Fibroblast of lung (primary cell): ENCODE results near the gene OR10H1. TPM values are rescaled to one million over a fixed set of nuclear protein-coding genes. Genes with fewer than 3 reads are reported as not detected.
"Not testable (repeated sequence)": the region's sequence is repeated elsewhere in the genome, so short reads cannot be mapped to it uniquely, and the experiment has no call there.

ENCODE experiments used
- DNase-seq, 2 donors: peaks; one replicate each; pipeline versions ENCODE4 v3.0.0 to v3.0.0-alpha.2; 2010; ENCODE audit warnings: low read depth in 2 of 2
- H2AFZ ChIP-seq: 2 replicates; pipeline ENCODE4 v1.5.1; 2012; ENCODE audit warnings: low read length, control low read depth, inconsistent platforms
- H3K27ac ChIP-seq: 2 replicates; pipeline ENCODE4 v1.5.1; 2011; ENCODE audit warnings: low read length, control low read depth; ENCODE audit not compliant: insufficient read depth
- H3K27me3 ChIP-seq: 2 replicates; pipeline ENCODE4 v1.5.1; 2011; ENCODE audit warnings: mild to moderate bottlenecking, low read length; ENCODE audit not compliant: control insufficient read depth, insufficient read depth
- H3K36me3 ChIP-seq: 2 replicates; pipeline ENCODE4 v1.5.1; 2011; ENCODE audit warnings: low read length; ENCODE audit not compliant: control insufficient read depth, insufficient read depth
- H3K4me1 ChIP-seq: 2 replicates; pipeline ENCODE4 v1.5.1; 2011; ENCODE audit warnings: low read length; ENCODE audit not compliant: control insufficient read depth, insufficient read depth; ENCODE audit errors: extremely low read depth
- H3K4me2 ChIP-seq: 2 replicates; pipeline ENCODE4 v1.5.1; 2011; ENCODE audit warnings: low read length, control low read depth; ENCODE audit not compliant: insufficient read depth; ENCODE audit errors: extremely low read depth
- H3K4me3 ChIP-seq, 4 experiments: fragments of 200-600 bp in 1 of 4; sonication (generic) in 1 of 4; replicated peaks in 1 of 4; 2 replicates each; pipeline ENCODE4 v1.5.1; 2011 to 2016; ENCODE audit warnings: low read length in 4 of 4, low read depth in 3 of 4, mild to moderate bottlenecking in 3 of 4, control low read depth in 2 of 4, inconsistent platforms in 1 of 4, mixed read lengths in 1 of 4; ENCODE audit not compliant: insufficient read depth in 1 of 4; ENCODE audit errors: control extremely low read depth in 1 of 4
- H3K79me2 ChIP-seq: 2 replicates; pipeline ENCODE4 v1.5.1; 2012; ENCODE audit warnings: mild to moderate bottlenecking, low read length, inconsistent platforms; ENCODE audit not compliant: control insufficient read depth, insufficient read depth
- H3K9ac ChIP-seq: 2 replicates; pipeline ENCODE4 v1.5.1; 2011; ENCODE audit warnings: mild to moderate bottlenecking, low read length, control low read depth; ENCODE audit not compliant: insufficient read depth
- H3K9me3 ChIP-seq: 2 replicates; pipeline ENCODE4 v1.5.1; 2012; ENCODE audit warnings: low read depth, low read length; ENCODE audit not compliant: control insufficient read depth, insufficient read depth
- H4K20me1 ChIP-seq: 2 replicates; pipeline ENCODE4 v1.5.1; 2011; ENCODE audit warnings: low read length; ENCODE audit not compliant: control insufficient read depth, insufficient read depth; ENCODE audit errors: extremely low read depth
- EZH2 ChIP-seq: IDR thresholded peaks from 2 replicates; pipeline ENCODE4 v1.5.1; 2012; ENCODE audit warnings: low read length, control low read depth, mild to moderate bottlenecking; ENCODE audit errors: missing control alignments
- polyA plus RNA-seq, 2 donors: library from polyadenylated mRNA; depleted of rRNA in 1 of 2; stranded (reverse) in 1 of 2; unstranded in 1 of 2; fragments of >200 nt; gene quantifications; 2 replicates each; pipeline ENCODE4 v1.2.1, GENCODE V29; 2011 to 2012; ENCODE audit warnings: missing spikeins in 1 of 2
- total RNA-seq: library from RNA; depleted of rRNA; stranded (reverse); fragments of >200 nt; gene quantifications from 2 replicates; pipeline ENCODE4 v1.2.1, GENCODE V29; 2014
- TF ChIP-seq, protein P1 (sequence below), 2 donors: IDR thresholded peaks in 1 of 2; conservative IDR thresholded peaks in 1 of 2; 1 replicate in 1 of 2; 2 replicates in 1 of 2; pipeline ENCODE4 v1.5.1; 2011 to 2012; ENCODE audit warnings: low read length in 2 of 2, control low read depth in 1 of 2, inconsistent platforms in 1 of 2, low read depth in 1 of 2, mild to moderate bottlenecking in 1 of 2

The OR10H1 gene
- total and polyA plus RNA-seq, 2 donors (not counting 1 experiment from before 2014, with no cell fraction given), result not detected

DNA sequence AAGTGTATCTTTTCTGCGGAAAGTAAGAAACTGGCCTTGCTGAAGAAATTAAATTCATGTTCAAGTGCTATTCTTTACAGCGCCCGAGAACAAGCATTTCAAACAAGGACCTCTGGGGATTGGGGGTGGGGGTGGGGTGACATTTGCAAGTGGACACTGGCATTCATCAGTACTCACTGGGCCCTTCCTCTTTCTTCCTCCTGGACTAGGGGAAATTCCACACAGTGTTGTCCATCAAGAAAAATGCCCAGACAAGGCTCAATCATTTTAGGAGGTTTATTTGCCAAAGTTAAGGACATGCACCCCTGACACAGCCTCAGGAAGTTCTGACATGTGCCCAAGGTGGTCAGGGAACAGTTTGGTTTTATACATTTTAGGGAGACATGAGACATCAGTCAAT, 22.9 kb upstream of the OR10H1 start:
- Histone ChIP-seq H3K9me3 (no peaks in the 10 kb centered on the region), H3K27me3 (no peaks in the 10 kb centered on the region), H3K4me1 (no peaks in the 10 kb centered on the region), H3K36me3 (no peaks in the 10 kb centered on the region), H2AFZ (no peak overlapping the region), H3K79me2 (no peaks in the 10 kb centered on the region), H3K9ac (no peak overlapping the region), H3K4me2 (no peak overlapping the region), H3K27ac (no peak overlapping the region), H3K4me3 (no peak overlapping the region), H4K20me1 (no peaks in the 10 kb centered on the region)
- TF ChIP-seq, protein P1, sequence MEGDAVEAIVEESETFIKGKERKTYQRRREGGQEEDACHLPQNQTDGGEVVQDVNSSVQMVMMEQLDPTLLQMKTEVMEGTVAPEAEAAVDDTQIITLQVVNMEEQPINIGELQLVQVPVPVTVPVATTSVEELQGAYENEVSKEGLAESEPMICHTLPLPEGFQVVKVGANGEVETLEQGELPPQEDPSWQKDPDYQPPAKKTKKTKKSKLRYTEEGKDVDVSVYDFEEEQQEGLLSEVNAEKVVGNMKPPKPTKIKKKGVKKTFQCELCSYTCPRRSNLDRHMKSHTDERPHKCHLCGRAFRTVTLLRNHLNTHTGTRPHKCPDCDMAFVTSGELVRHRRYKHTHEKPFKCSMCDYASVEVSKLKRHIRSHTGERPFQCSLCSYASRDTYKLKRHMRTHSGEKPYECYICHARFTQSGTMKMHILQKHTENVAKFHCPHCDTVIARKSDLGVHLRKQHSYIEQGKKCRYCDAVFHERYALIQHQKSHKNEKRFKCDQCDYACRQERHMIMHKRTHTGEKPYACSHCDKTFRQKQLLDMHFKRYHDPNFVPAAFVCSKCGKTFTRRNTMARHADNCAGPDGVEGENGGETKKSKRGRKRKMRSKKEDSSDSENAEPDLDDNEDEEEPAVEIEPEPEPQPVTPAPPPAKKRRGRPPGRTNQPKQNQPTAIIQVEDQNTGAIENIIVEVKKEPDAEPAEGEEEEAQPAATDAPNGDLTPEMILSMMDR (conservative IDR thresholded peaks at IDR 0.05 in 1 of 2, IDR thresholded peaks at IDR 0.05 in 1 of 2; ENCODE audit: low read depth in 1 of 2, low read length in 2 of 2), result no peak
- TF ChIP-seq EZH2, result no peak
- DNase-seq, result no peak

DNA sequence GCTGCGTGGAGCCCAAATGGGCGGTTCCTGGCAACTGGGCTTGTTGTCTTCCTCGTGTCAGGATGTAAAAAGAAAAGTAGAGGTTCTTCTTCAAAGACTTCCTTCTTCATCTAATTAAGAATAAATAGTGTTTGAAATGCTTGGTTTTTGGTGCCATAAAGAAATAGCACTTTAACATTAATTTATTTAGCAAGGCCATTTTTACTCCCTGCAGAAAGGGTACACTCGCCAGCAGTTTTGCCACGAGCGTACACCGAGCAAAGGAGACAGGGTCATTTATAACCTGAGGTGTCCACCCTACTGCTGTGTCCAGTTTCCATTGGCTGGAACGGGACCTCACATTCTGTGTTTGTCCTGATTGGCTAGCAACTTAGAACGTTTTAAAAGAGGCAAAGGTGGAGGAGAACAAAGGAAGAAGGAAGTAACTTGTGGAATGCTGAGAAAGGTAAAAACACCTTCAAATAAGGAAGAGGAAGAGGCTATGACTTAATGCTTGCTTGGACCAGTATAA, 21.8 kb upstream of the OR10H1 start:
- Histone ChIP-seq H3K9me3 (no peaks in the 10 kb centered on the region), H3K4me3 (peak overlapping the region; percentile 0 to 85 (median 71)), H3K79me2 (no peaks in the 10 kb centered on the region), H4K20me1 (no peaks in the 10 kb centered on the region), H3K9ac (no peak overlapping the region), H3K27me3 (no peaks in the 10 kb centered on the region), H2AFZ (peak overlapping the region; percentile 64), H3K4me1 (no peaks in the 10 kb centered on the region), H3K27ac (peak overlapping the region; percentile 83), H3K36me3 (no peaks in the 10 kb centered on the region), H3K4me2 (peak overlapping the region; percentile 90)
- TF ChIP-seq, protein P1 (conservative IDR thresholded peaks at IDR 0.05 in 1 of 2, IDR thresholded peaks at IDR 0.05 in 1 of 2; ENCODE audit: low read depth in 1 of 2, low read length in 2 of 2), result no peak
- TF ChIP-seq EZH2, result no peak
- no peak for DNase-seq

DNA sequence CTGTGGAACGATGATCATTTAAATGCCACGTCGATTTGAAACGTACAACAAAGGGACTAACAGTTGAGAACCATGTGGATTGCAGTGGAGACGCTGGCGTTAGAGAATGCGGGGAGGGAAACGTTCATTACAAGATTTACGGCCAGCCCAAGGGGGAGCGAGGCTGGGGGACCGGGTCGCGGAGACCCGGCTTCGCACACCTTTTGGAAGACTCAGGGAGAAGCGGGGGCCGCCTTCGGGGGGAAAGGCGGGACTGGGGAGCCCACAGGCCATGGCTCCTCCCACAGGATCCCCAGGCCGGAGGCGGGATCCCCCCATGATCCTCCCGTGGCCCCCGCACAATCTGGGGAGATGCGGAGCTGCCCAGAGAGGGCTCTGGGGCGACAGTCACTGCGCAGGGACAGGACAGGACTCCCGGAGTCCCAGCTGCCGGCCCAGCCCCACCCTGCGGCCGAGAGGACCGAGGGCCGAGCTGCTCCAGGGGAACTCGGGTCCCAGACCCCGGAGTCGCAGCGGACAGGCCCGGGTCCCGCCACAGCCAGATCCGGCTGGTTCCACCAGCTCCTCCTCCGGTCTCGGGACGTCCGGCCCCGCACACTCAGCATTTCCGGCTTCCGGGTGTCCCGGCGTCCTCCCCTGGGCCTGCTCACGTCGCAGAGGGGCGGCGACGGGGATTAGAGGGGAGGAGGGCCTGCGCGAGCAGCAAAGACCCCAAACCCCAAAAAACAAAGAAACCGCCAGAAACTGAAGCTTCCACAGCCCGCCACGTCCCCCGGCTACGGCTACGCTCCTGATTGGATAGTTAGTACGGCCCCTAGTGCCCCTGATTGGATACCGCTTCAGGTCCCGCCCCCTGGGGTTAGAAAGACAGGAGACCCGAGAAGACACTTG, 21.1 kb upstream of the OR10H1 start:
- no peaks in the 10 kb centered on the region for H3K79me2 ChIP-seq
- H3K27me3 ChIP-seq, result no peaks in the 10 kb centered on the region
- peak overlapping the region; percentile 83 for H3K27ac ChIP-seq
- no peaks in the 10 kb centered on the region for H3K36me3 ChIP-seq
- H3K4me3 ChIP-seq, result peak overlapping the region; percentile 64 to 85 (median 71)
- H3K9me3 ChIP-seq, result no peaks in the 10 kb centered on the region
- peak; percentile 87 to 91 for DNase-seq
- H3K9ac ChIP-seq, result peak overlapping the region; percentile 94
- peak overlapping the region; percentile 90 for H3K4me2 ChIP-seq
- H4K20me1 ChIP-seq, result no peaks in the 10 kb centered on the region
- TF ChIP-seq EZH2, result no peak
- peak overlapping the region; percentile 83 for H2AFZ ChIP-seq
- no peaks in the 10 kb centered on the region for H3K4me1 ChIP-seq

DNA sequence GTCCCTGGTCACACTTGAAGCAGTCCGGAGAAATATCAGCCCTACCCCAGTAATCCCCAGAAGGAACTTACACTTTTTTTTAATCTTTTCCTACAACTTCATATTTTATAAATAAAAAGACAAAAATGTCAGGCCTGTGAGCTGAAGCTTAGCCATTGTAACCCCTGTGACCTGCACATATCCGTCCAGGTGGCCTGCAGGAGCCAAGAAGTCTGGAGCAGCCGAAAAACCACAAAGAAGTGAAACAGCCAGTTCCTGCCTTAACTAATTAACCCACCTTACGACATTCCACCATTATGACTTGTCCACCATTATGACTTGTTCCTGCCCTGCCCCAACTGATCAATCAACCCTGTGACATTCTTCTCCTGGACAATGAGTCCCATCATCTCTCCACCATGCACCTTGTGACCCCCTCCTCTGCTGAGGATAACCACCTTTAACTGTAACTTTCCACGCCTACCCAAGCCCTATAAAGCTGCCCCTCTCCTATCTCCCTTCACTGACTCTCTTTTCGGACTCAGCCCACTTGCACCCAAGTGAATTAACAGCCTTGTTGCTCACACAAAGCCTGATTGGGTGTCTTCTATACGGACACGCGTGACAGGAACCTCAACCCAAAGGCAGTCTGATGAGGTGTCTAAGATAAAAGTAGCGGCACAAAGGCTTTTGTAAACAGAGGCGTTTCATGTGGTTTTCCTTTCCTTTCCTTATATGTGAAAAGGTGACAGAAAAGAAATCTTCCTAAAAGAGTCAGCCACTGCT, 20.3 kb upstream of the OR10H1 start:
- H3K9me3 ChIP-seq, H3K4me1 ChIP-seq, H4K20me1 ChIP-seq, H3K27me3 ChIP-seq, H3K36me3 ChIP-seq, H3K79me2 ChIP-seq: not testable (repeated sequence)
- peak overlapping the region; percentile 94 for H3K9ac ChIP-seq
- DNase-seq, result peak in 1 of 2 donors; percentile 3
- peak overlapping the region; percentile 64 to 85 (median 71) for H3K4me3 ChIP-seq
- peak overlapping the region; percentile 83 for H3K27ac ChIP-seq
- peak overlapping the region; percentile 90 for H3K4me2 ChIP-seq
- H2AFZ ChIP-seq, result peak overlapping the region; percentile 83

DNA sequence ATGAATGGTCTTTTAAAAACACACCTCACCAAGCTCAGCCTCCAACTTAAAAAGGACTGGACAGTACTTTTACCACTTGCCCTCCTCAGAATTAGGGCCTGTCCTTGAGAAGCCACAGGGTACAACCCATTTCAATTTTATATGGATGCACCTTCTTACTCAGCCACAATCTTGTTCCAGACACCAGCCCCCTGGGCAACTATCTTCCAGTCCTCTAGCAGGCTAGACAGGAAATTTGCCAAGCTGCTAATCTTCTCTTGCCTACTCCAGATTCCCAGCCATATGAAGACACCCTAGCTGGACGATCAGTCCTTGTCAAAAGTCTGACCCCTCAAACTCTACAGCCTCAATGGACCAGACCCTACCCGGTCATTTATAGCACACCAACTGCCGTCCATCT, 18.8 kb upstream of the OR10H1 start:
- H3K27ac ChIP-seq, H3K9me3 ChIP-seq, H3K79me2 ChIP-seq, H3K4me2 ChIP-seq, DNase-seq, H3K36me3 ChIP-seq, H3K9ac ChIP-seq, H3K4me3 ChIP-seq, H3K4me1 ChIP-seq, H3K27me3 ChIP-seq, H2AFZ ChIP-seq, H4K20me1 ChIP-seq: not testable (repeated sequence)
